Thoracic aorta (tissue), 2 donors: ENCODE results near the gene CMTM4. TPM values are rescaled to one million over a fixed set of nuclear protein-coding genes. Genes with fewer than 3 reads are reported as not detected.

Experiments used
- ATAC-seq: fragments of 150-250 bp; one replicate; pipeline ENCODE4 v1.8.0; 2017; ENCODE audit warnings: low read depth; ENCODE audit not compliant: insufficient number of reproducible peaks, low FRiP score
- DNase-seq: peaks from one replicate; pipeline ENCODE4 v3.0.0-alpha.2; 2020; ENCODE audit warnings: low spot score
- H3K27ac ChIP-seq, 2 donors: fragments of 200-600 bp; sonication (generic); 1 replicate in 1 of 2; 2 replicates in 1 of 2; pipeline ENCODE4 v1.5.1; 2016; ENCODE audit warnings: mild to moderate bottlenecking in 2 of 2, moderate library complexity in 2 of 2
- H3K27me3 ChIP-seq: fragments of 200-600 bp; sonication (generic); replicated peaks from 2 replicates; pipeline ENCODE4 v1.6.0; 2016; ENCODE audit warnings: mild to moderate bottlenecking; ENCODE audit not compliant: insufficient read depth
- H3K36me3 ChIP-seq: fragments of 200-600 bp; sonication (generic); one replicate; pipeline ENCODE4 v1.5.1; 2016
- H3K4me1 ChIP-seq, 2 donors: fragments of 200-600 bp; sonication (generic); 1 replicate in 1 of 2; 2 replicates in 1 of 2; pipeline versions ENCODE4 v1.5.1 to v1.6.0; 2016; ENCODE audit warnings: low read depth in 2 of 2, mild to moderate bottlenecking in 1 of 2; ENCODE audit not compliant: control insufficient read depth in 1 of 2
- H3K4me3 ChIP-seq: fragments of 200-600 bp; sonication (generic); 2 replicates; pipeline ENCODE4 v1.5.1; 2016; ENCODE audit warnings: mild to moderate bottlenecking
- H3K9me3 ChIP-seq: fragments of 200-600 bp; sonication (generic); 2 replicates; pipeline ENCODE4 v1.5.1; 2016
- total RNA-seq, 2 donors: library from RNA; depleted of rRNA; stranded (reverse); fragments of >200 nt; gene quantifications; one replicate each; pipeline versions ENCODE4 v1.1.0 to v1.2.3, GENCODE V29; 2016
- TF ChIP-seq, protein P1 (sequence below): fragments of 200-600 bp; sonication (generic); IDR thresholded peaks from one replicate; pipeline ENCODE4 v1.5.1; 2019; ENCODE audit warnings: antibody characterized with exemption

The CMTM4 gene
- total RNA-seq, 2 donors from 2014 or later = 12.0 to 25.7 TPM

DNA sequence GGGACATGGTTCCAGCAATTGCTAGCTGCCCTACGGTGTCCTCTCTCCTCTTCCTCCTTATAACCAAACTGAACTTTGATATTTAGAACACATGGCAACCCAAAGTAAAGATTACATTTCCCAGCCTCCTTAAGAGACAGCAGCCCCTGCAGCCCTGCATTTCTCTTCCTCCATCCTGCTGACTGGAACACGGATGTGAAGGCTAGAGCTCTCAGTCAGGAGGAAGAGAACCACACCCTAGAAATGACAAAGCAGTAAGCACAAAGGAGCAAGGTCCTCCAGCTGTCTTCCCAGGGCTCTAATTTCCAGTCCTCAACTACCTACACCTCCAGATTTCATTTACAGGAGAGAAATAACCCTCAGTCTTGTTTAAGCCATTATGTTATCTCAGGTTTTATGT is 44.0 kb upstream of the CMTM4 start:
- no peak for ATAC-seq
- Histone ChIP-seq H3K27ac (peak overlapping the region in 1 of 2 donors; percentile 73), H3K36me3 (peaks cover 28% of the 10 kb centered on the region)

DNA sequence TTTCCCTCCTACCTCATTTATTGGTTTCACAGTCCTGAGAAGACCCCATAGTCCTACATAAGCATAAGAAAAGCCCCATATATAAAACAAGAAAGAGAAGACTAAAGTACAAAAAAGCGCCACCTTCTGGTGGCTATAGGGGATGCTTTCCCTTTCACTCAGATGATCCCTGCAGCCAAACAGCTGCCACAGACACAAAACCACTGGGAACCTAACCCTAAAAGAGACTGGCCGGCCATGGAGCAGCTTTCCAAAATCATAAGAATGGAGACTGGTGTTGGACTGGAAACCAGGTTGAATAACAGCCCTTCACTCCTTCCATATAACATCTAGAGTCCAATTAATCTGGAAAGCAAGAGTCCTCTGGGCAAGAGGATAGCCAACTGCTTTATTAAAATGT is 43.5 kb upstream of the CMTM4 start:
- Histone ChIP-seq H3K27ac (peak overlapping the region in 1 of 2 donors; percentile 73), H3K4me3 (no peak overlapping the region), H3K27me3 (no peaks in the 10 kb centered on the region), H3K9me3 (no peaks in the 10 kb centered on the region), H3K36me3 (peaks cover 32% of the 10 kb centered on the region), H3K4me1 (peaks cover 20 to 31% of the 10 kb centered on the region in 2 donors)
- DNase-seq = no peak
- ATAC-seq = no peak
- TF ChIP-seq, protein P1, sequence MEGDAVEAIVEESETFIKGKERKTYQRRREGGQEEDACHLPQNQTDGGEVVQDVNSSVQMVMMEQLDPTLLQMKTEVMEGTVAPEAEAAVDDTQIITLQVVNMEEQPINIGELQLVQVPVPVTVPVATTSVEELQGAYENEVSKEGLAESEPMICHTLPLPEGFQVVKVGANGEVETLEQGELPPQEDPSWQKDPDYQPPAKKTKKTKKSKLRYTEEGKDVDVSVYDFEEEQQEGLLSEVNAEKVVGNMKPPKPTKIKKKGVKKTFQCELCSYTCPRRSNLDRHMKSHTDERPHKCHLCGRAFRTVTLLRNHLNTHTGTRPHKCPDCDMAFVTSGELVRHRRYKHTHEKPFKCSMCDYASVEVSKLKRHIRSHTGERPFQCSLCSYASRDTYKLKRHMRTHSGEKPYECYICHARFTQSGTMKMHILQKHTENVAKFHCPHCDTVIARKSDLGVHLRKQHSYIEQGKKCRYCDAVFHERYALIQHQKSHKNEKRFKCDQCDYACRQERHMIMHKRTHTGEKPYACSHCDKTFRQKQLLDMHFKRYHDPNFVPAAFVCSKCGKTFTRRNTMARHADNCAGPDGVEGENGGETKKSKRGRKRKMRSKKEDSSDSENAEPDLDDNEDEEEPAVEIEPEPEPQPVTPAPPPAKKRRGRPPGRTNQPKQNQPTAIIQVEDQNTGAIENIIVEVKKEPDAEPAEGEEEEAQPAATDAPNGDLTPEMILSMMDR = peak; percentile 49

More for the DNA sequence above, 44.0 kb upstream of the CMTM4 start:
- H3K4me3 ChIP-seq = no peak overlapping the region
- TF ChIP-seq, protein P1 = no peak
- H3K9me3 ChIP-seq = no peaks in the 10 kb centered on the region
- no peak for DNase-seq
- H3K4me1 ChIP-seq = peaks cover 20 to 31% of the 10 kb centered on the region in 2 donors
- H3K27me3 ChIP-seq = no peaks in the 10 kb centered on the region

DNA sequence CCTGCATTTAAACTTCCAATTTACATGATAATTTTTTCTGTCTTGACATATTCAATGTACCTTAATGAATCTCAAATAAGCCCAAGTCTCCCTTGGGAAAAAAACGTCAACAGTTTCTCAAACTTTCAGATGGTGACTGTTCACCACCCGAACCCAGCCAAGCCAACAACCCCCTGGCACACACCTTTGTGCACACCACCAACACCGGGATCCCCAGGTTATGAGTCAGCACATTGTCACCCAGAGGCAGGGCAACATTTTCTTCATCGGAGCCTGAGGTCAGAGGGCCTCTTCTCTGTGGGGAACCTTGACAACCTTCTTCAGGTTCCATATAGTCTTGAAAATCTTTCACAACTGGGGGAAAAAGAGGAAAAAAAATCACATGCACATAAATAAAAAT is 39.3 kb upstream of the CMTM4 start:
- ATAC-seq = no peak
- peaks cover 51% of the 10 kb centered on the region for H3K36me3 ChIP-seq
- peaks cover 8 to 13% of the 10 kb centered on the region in 2 donors for H3K4me1 ChIP-seq
- no peaks in the 10 kb centered on the region for H3K27me3 ChIP-seq
- H3K27ac ChIP-seq = no peak overlapping the region
- H3K9me3 ChIP-seq = no peaks in the 10 kb centered on the region
- no peak overlapping the region for H3K4me3 ChIP-seq
- DNase-seq = no peak
- TF ChIP-seq, protein P1 = no peak

DNA sequence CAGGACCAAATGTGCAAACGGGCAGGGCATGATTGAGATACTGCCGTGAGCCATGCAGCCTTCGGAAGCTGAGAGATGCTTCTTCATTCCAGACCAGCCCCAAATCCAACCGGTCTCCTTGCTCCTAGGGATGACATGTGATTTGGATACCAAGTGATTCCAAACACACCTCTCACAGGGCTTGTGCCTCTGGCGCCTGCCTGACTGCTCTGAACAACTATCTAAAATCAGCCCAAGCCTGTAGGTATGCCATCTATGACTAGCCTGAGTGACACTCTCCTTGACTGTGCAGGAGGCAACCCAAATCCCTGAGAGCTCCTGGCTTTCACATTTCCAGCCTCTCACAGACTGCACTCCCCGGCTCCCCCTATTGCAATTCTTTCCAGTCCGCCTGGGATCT is 34.6 kb upstream of the CMTM4 start:
- ATAC-seq = no peak
- peaks cover 76% of the 10 kb centered on the region for H3K36me3 ChIP-seq

DNA sequence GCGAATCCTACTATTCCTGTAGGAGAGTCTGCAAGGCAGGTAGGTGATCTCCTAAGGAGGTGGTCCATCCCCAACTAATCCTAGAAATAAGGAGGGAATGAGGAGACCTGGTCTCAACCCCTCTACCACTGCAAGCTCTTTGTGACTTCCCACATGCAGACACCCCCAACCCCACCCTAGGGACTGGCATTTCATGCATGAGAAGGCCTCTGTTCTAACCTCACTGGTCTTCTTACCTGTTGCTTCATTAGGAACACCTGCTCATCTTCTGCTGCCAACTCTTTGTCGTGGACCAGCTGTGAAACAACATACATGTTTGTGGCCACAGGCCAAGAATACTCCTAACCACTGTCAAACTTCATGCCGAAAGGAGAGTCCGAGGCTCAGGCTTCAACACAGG is 32.3 kb upstream of the CMTM4 start:
- ATAC-seq = no peak
- Histone ChIP-seq H3K4me1 (no peaks in the 10 kb centered on the region), H3K27ac (no peak overlapping the region), H3K4me3 (no peak overlapping the region), H3K36me3 (peaks cover 80% of the 10 kb centered on the region), H3K27me3 (no peaks in the 10 kb centered on the region), H3K9me3 (no peaks in the 10 kb centered on the region)
- no peak for DNase-seq
- TF ChIP-seq, protein P1 = no peak

More for the DNA sequence above, 34.6 kb upstream of the CMTM4 start:
- Histone ChIP-seq H3K4me1 (no peaks in the 10 kb centered on the region), H3K9me3 (no peaks in the 10 kb centered on the region), H3K27ac (no peak overlapping the region), H3K4me3 (no peak overlapping the region), H3K27me3 (no peaks in the 10 kb centered on the region)
- TF ChIP-seq, protein P1 = no peak
- DNase-seq = no peak
